Kidney (tissue), 14 donors: Measurements from ENCODE around the gene MRPL49. TPM values are rescaled to one million over a fixed set of nuclear protein-coding genes. Genes with fewer than 3 reads are reported as not detected.

ENCODE experiments used
- DNase-seq, 5 donors: peaks; one replicate each; pipeline ENCODE4 v3.0.0-alpha.2; 2013 to 2020
- FAIRE-seq: peaks from 2 replicates; lab custom pipeline; 2012; peaks lifted over from hg19 to GRCh38; lab: Jason Lieb, UNC
- H3K27ac ChIP-seq, 2 donors: one replicate each; pipeline ENCODE4 v1.7.0; 2013; ENCODE audit warnings: low read depth in 2 of 2, low read length in 2 of 2, inconsistent platforms in 1 of 2
- H3K27me3 ChIP-seq: one replicate; pipeline ENCODE4 v1.7.1; 2013; ENCODE audit warnings: low read length, inconsistent platforms; ENCODE audit not compliant: control insufficient read depth, insufficient read depth
- H3K36me3 ChIP-seq, 3 donors: one replicate each; pipeline versions ENCODE4 v1.7.0 to v1.7.1; 2013; ENCODE audit warnings: low read length in 3 of 3, control low read depth in 1 of 3, inconsistent platforms in 1 of 3; ENCODE audit not compliant: insufficient read depth in 3 of 3, control insufficient read depth in 2 of 3
- H3K4me1 ChIP-seq, 3 donors: one replicate each; pipeline versions ENCODE4 v1.7.0 to v1.7.1; 2013; ENCODE audit warnings: low read length in 3 of 3, inconsistent platforms in 1 of 3, low read depth in 1 of 3; ENCODE audit not compliant: control insufficient read depth in 2 of 3, insufficient read depth in 2 of 3
- H3K4me3 ChIP-seq, 3 donors: one replicate each; pipeline versions ENCODE4 v1.7.0 to v1.8.1; 2013; ENCODE audit warnings: low read length in 3 of 3, control low read depth in 1 of 3, inconsistent platforms in 1 of 3
- H3K9ac ChIP-seq, 3 donors: one replicate each; pipeline versions ENCODE4 v1.7.0 to v1.7.1; 2013; ENCODE audit warnings: low read length in 3 of 3, control low read depth in 1 of 3, inconsistent platforms in 1 of 3
- H3K9me3 ChIP-seq, 3 donors: one replicate each; pipeline versions ENCODE4 v1.7.0 to v1.7.1; 2013; ENCODE audit warnings: low read length in 3 of 3, control low read depth in 1 of 3, inconsistent platforms in 1 of 3; ENCODE audit not compliant: control insufficient read depth in 2 of 3, insufficient read depth in 1 of 3
- CTCF ChIP-seq: IDR thresholded peaks from 3 replicates; pipeline ENCODE4 v1.5.1; 2012; ENCODE audit warnings: mild to moderate bottlenecking, moderate library complexity, borderline replicate concordance; ENCODE audit not compliant: insufficient read depth; ENCODE audit errors: extremely low read depth
- intact Hi-C: fragments of 100-400 bp; cut with DNase I; formaldehyde crosslinking; loops from one replicate; pipeline ENCODE4 v1.11.1; 2022
- polyA plus RNA-seq: library from polyadenylated mRNA; stranded (reverse); fragments of 350-450 nt; fragmentation: Illumina TruSeq; extraction: RNeasy Lipid Tissue Mini Kit (QIAGEN cat#74804); gene quantifications from one replicate; pipeline ENCODE4 v1.2.3, GENCODE V29; 2014; ENCODE audit warnings: low read depth, low replicate concordance; ENCODE audit not compliant: insufficient read depth
- total RNA-seq: library from RNA; stranded (reverse); fragmentation: NEBNext Ultra II Directional; extraction: Animal tissue kit (Norgen Biotek cat#: 25700); gene quantifications from one replicate; pipeline ENCODE4 v1.2.1, GENCODE V29; 2021
- donor health status: control.
- donor health status: control.
- donor health status: control.
- donor health status: control.
- donor health status: control.
- donor health status: DM: yes; HTN: yes; CAD: no.
- donor health status: Normal renal cell carcinoma (clear cell type).

MRPL49 gene
- total and polyA plus RNA-seq, 2 donors from 2014 or later, result 53.3 to 76.7 TPM

GRCh38 chr11:65114538-65115171 lies 7.5 kb upstream of the MRPL49 start:
- H3K27ac ChIP-seq, result no peak overlapping the region
- intact Hi-C loops, result no loop called here

GRCh38 chr11:65115361-65116082 lies 6.6 kb upstream of the MRPL49 start:
- intact Hi-C loops, result no loop called here
- Histone ChIP-seq H3K36me3 (peaks cover 0 to 16% (median 9%) of the 10 kb centered on the region in 3 donors), H3K9me3 (no peaks in the 10 kb centered on the region), H3K4me3 (no peak overlapping the region), H3K27me3 (no peaks in the 10 kb centered on the region), H3K9ac (no peak overlapping the region), H3K27ac (no peak overlapping the region), H3K4me1 (peaks cover 0 to 41% (median 8%) of the 10 kb centered on the region in 3 donors)
- DNase-seq (peak in 1 of 5 donors; percentile 72), FAIRE-seq (no peak)
- no peak for TF ChIP-seq CTCF

More at GRCh38 chr11:65114538-65115171, 7.5 kb upstream of the MRPL49 start:
- H3K27me3 ChIP-seq, result no peaks in the 10 kb centered on the region
- H3K9ac ChIP-seq, result peak overlapping the region in 1 of 3 donors; percentile 26
- no peaks in the 10 kb centered on the region for H3K9me3 ChIP-seq
- H3K4me1 ChIP-seq, result peaks cover 0 to 43% (median 10%) of the 10 kb centered on the region in 3 donors
- DNase-seq (peak in 1 of 5 donors; percentile 44), FAIRE-seq (no peak)
- no peak overlapping the region for H3K4me3 ChIP-seq
- no peak for TF ChIP-seq CTCF
- H3K36me3 ChIP-seq, result peaks cover 0 to 10% (median 2%) of the 10 kb centered on the region in 3 donors

- H3K36me3 ChIP-seq, result peaks cover 2 to 22% (median 12%) of the 10 kb centered on the region in 3 donors
- intact Hi-C loops, result no loop called here
- no peak for TF ChIP-seq CTCF
- FAIRE-seq (no peak), DNase-seq (peak in 4 of 5 donors; percentile 15 to 88 (median 51))
- H3K9ac ChIP-seq, result peak overlapping the region in 2 of 3 donors; percentile 6 to 85
- peak overlapping the region; percentile 86 to 90 (median 87) for H3K4me3 ChIP-seq
- peaks cover 2 to 43% (median 14%) of the 10 kb centered on the region in 3 donors for H3K4me1 ChIP-seq
- no peaks in the 10 kb centered on the region for H3K9me3 ChIP-seq
- no peaks in the 10 kb centered on the region for H3K27me3 ChIP-seq
- peak overlapping the region; percentile 74 to 76 for H3K27ac ChIP-seq
Measured at GRCh38 chr11:65116370-65117205, 5.5 kb upstream of the MRPL49 start.
